Keratinocyte (primary cell): ENCODE results near the gene NKD1. TPM values are rescaled to one million over a fixed set of nuclear protein-coding genes. Genes with fewer than 3 reads are reported as not detected.

Experiments
- DNase-seq: peaks from one replicate; pipeline ENCODE4 v3.0.0-alpha.2; 2011; ENCODE audit warnings: low read depth, missing footprints, low spot score
- FAIRE-seq: peaks from 2 replicates; lab custom pipeline; 2011; peaks lifted over from hg19 to GRCh38; lab: Jason Lieb, UNC
- H2AFZ ChIP-seq: 2 replicates; pipeline ENCODE4 v1.6.0; 2012; ENCODE audit warnings: low read length, control low read depth, inconsistent platforms; ENCODE audit not compliant: control insufficient read depth
- H3K27ac ChIP-seq: 2 replicates; pipeline ENCODE4 v1.5.1; 2011; ENCODE audit warnings: low read length; ENCODE audit not compliant: control insufficient read depth, insufficient read depth
- H3K27me3 ChIP-seq: 3 replicates; pipeline ENCODE4 v1.6.0; 2011; ENCODE audit warnings: low read length; ENCODE audit not compliant: control insufficient read depth, insufficient read depth; ENCODE audit errors: extremely low read depth
- H3K36me3 ChIP-seq, 2 experiments: 2 replicates in 1 of 2; 3 replicates in 1 of 2; pipeline ENCODE4 v1.5.1; 2011; ENCODE audit warnings: low read length in 2 of 2, mild to moderate bottlenecking in 1 of 2; ENCODE audit not compliant: control insufficient read depth in 2 of 2, insufficient read depth in 2 of 2; ENCODE audit errors: extremely low read depth in 1 of 2
- H3K4me1 ChIP-seq: 3 replicates; pipeline ENCODE4 v1.5.1; 2011; ENCODE audit warnings: low read length; ENCODE audit not compliant: control insufficient read depth, insufficient read depth; ENCODE audit errors: extremely low read depth
- H3K4me2 ChIP-seq: 3 replicates; pipeline ENCODE4 v1.6.0; 2011; ENCODE audit warnings: low read depth, low read length; ENCODE audit not compliant: control insufficient read depth, insufficient read depth; ENCODE audit errors: extremely low read depth
- H3K4me3 ChIP-seq, 3 experiments: fragments of 200-600 bp in 1 of 3; sonication (generic) in 1 of 3; 2 replicates in 2 of 3; 3 replicates in 1 of 3; pipeline ENCODE4 v1.5.1; 2011 to 2016; ENCODE audit warnings: low read length in 3 of 3, mild to moderate bottlenecking in 3 of 3, control low read depth in 2 of 3, inconsistent platforms in 1 of 3, low read depth in 1 of 3, mixed read lengths in 1 of 3, mixed run types in 1 of 3, moderate library complexity in 1 of 3; ENCODE audit not compliant: control insufficient read depth in 2 of 3, insufficient read depth in 2 of 3; ENCODE audit errors: extremely low read depth in 1 of 3
- H3K79me2 ChIP-seq: 2 replicates; pipeline ENCODE4 v1.6.0; 2012; ENCODE audit warnings: low read length; ENCODE audit not compliant: control insufficient read depth, insufficient read depth
- H3K9ac ChIP-seq: 3 replicates; pipeline ENCODE4 v1.6.0; 2011; ENCODE audit warnings: low read length; ENCODE audit not compliant: control insufficient read depth, insufficient read depth; ENCODE audit errors: extremely low read depth
- H3K9me1 ChIP-seq: 3 replicates; pipeline ENCODE4 v1.6.0; 2011; ENCODE audit warnings: low read length; ENCODE audit not compliant: control insufficient read depth, insufficient read depth; ENCODE audit errors: extremely low read depth
- H3K9me3 ChIP-seq: 2 replicates; pipeline ENCODE4 v1.5.1; 2012; ENCODE audit warnings: low read depth, low read length; ENCODE audit not compliant: control insufficient read depth
- H4K20me1 ChIP-seq: 3 replicates; pipeline ENCODE4 v1.6.0; 2011; ENCODE audit warnings: low read length; ENCODE audit not compliant: control insufficient read depth, insufficient read depth; ENCODE audit errors: extremely low read depth
- CTCF ChIP-seq, 3 experiments: IDR thresholded peaks in 1 of 3; conservative IDR thresholded peaks in 1 of 3; optimal IDR thresholded peaks in 1 of 3; 2 replicates in 2 of 3; 3 replicates in 1 of 3; pipeline versions ENCODE3 to v1.5.1; 2011; ENCODE audit warnings: low read length in 3 of 3, mild to moderate bottlenecking in 3 of 3, moderate library complexity in 2 of 3, control low read depth in 1 of 3, inconsistent platforms in 1 of 3; ENCODE audit not compliant: insufficient read depth in 2 of 3; ENCODE audit errors: extremely low read depth in 1 of 3
- EZH2 ChIP-seq: IDR thresholded peaks from one replicate; pipeline ENCODE4 v1.6.1; 2012; ENCODE audit warnings: inconsistent platforms, mild to moderate bottlenecking, low read length, moderate library complexity
- dilution Hi-C: fragments of 300-500 bp; cut with MboI; formaldehyde crosslinking; loops from one replicate; pipeline ENCODE4 v1.7.0; 2020; ENCODE audit warnings: low sequenced_read_pairs; ENCODE audit not compliant: extremely low pct_ligation_motif_present
- polyA plus RNA-seq, 5 experiments: library from polyadenylated mRNA; depleted of rRNA in 3 of 5; stranded (reverse) in 3 of 5; stranded (forward) in 1 of 5; unstranded in 1 of 5; fragments of >200 nt; gene quantifications; 1 replicate in 1 of 5; 2 replicates in 3 of 5; 3 replicates in 1 of 5; pipeline versions ENCODE4 v1.2.1 to v1.2.3, GENCODE V29; 2011 to 2012; ENCODE audit warnings: missing spikeins in 2 of 5, low read depth in 1 of 5, low replicate concordance in 1 of 5

NKD1 gene
- polyA plus RNA-seq, 1 donor (not counting 4 experiments of a cell fraction or from before 2014, with no cell fraction given), result 0.62 TPM

- Histone ChIP-seq H3K79me2 (no peaks in the 10 kb centered on the region), H3K9me3 (no peaks in the 10 kb centered on the region), H4K20me1 (no peaks in the 10 kb centered on the region), H3K9ac (no peak overlapping the region), H3K27ac (no peak overlapping the region), H2AFZ (no peak overlapping the region), H3K27me3 (no peaks in the 10 kb centered on the region), H3K9me1 (no peaks in the 10 kb centered on the region), H3K36me3 (no peaks in the 10 kb centered on the region), H3K4me1 (no peaks in the 10 kb centered on the region), H3K4me2 (no peak overlapping the region), H3K4me3 (no peak overlapping the region)
- dilution Hi-C loops, result no loop called here
- DNase-seq (no peak), FAIRE-seq (no peak)
- TF ChIP-seq CTCF (optimal IDR thresholded peaks at IDR 0.05 in 1 of 3, IDR thresholded peaks at IDR 0.05 in 1 of 3, conservative IDR thresholded peaks at IDR 0.05 in 1 of 3; ENCODE audit: extremely low read depth in 1 of 3, insufficient read depth in 2 of 3, low read length in 3 of 3) (no peak), EZH2 (no peak)
These were observed 25.1 kb downstream of the NKD1 start for GRCh38 chr16:50573279-50573678.

- Histone ChIP-seq H3K9ac (no peak overlapping the region), H3K4me3 (no peak overlapping the region), H3K79me2 (no peaks in the 10 kb centered on the region), H3K27me3 (no peaks in the 10 kb centered on the region), H3K27ac (no peak overlapping the region), H3K4me1 (no peaks in the 10 kb centered on the region), H3K9me3 (no peaks in the 10 kb centered on the region), H4K20me1 (no peaks in the 10 kb centered on the region), H3K4me2 (no peak overlapping the region), H2AFZ (no peak overlapping the region), H3K9me1 (no peaks in the 10 kb centered on the region), H3K36me3 (no peaks in the 10 kb centered on the region)
- FAIRE-seq (no peak), DNase-seq (no peak)
- TF ChIP-seq EZH2 (no peak), CTCF (optimal IDR thresholded peaks at IDR 0.05 in 1 of 3, IDR thresholded peaks at IDR 0.05 in 1 of 3, conservative IDR thresholded peaks at IDR 0.05 in 1 of 3; ENCODE audit: extremely low read depth in 1 of 3, insufficient read depth in 2 of 3, low read length in 3 of 3) (no peak)
- dilution Hi-C loops, result no loop called here
These were observed 25.9 kb downstream of the NKD1 start for GRCh38 chr16:50573947-50574744.
